Activated naive CD4-positive, alpha-beta T cell treated with anti-CD3 and anti-CD28 coated beads, Interleukin-2, amount 50 U/mL, for 16 hours (primary cell): ENCODE results near the gene CDKN2B.
A peak's percentile ranks its signal among the peaks of the same experiment; 100 is the strongest.

Experiments
- DNase-seq: peaks from one replicate; pipeline ENCODE4 v3.0.0-alpha.2; 2020

CDKN2B gene

DNA sequence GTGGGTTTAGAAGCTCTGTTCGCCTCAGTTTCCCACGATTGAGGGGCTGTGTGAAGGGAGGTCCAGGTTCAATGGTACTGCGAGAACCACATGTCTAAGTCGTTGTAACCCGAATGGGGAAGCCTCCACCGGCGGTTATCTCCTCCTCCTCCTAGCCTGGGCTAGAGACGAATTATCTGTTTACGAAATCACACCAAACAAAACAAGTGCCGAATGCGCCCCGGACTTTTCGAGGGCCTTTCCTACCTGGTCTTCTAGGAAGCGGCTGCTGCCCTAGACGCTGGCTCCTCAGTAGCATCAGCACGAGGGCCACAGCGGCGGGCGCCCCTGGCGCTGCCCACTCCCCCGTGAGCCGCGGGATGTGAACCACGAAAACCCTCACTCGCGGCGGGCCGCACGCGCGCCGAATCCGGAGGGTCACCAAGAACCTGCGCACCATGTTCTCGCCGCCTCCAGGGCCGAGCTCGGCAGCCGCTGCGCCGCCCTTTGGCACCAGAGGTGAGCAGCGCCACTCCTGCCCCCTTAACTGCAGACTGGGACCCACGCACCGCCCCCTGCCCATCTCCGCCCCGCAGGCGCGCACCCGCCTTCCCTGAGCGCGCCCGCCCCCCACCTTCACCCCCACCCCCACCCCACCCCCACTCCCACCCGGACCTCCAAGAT is 15.1 kb downstream of the CDKN2B start, which contains the start of gene CDKN2A:
CDKN2A (minus strand) TSS at position 500 of the 663 bp plus-strand sequence.
- peak; percentile 32 for DNase-seq

DNA sequence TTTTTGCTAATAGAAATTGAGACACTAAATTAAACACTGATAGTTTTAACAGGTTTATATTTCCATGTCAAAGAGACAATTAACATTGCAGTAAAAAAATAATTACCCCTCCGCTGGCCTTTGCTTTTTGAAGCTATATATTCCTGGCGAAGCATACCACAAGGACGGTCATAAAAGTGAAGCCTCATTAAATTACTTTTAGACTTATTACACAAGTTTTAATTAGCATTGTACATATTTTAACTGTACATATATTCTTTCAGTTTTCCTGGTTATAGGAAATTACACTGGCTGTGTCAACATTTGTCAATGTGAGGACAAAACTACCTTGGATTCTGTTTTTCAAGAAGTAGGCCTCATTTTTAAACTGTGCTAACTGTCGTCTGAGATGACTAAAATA is 16.1 kb downstream of the CDKN2B start:
- no peak for DNase-seq

DNA sequence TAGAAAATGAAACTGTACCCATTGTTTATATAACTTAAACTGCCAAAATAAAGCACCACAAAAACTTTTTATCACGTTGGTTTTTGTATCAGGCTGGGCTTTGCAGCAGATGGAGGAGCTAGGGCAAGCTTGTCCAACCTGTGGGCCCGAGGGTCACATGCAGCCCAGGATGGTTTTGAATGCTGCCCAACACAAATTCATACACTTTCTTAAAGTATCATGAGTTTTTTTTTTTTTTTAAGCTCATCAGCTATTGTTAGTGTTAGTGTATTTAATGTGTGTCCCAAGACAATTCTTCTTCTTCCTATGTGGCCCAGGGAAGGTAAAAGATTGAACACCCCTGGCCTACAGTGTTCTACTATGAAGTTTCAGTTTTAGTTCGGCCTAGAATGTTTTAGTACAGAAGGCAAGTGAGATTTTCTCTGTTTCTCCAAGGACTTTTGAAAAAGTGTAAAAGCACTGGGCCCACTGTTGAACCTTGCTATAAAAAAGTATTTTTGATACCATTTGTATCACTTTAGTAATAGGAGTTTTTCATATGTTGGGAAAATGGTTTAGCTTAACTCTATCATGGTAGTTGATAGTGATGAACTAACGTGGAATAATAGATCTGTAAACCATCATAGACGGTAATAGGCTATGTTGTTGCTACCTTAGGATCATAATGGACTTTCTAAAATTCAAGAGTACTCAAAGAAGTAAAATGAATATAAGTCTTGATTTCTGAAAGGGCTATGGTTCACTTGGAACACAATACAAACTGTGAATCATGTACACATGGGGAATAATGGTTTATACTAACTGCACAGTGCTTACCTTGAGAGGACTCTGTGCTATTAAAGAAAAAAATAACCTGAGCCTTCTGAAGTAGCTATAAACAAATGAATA is 17.8 kb downstream of the CDKN2B start:
- DNase-seq: no peak

DNA sequence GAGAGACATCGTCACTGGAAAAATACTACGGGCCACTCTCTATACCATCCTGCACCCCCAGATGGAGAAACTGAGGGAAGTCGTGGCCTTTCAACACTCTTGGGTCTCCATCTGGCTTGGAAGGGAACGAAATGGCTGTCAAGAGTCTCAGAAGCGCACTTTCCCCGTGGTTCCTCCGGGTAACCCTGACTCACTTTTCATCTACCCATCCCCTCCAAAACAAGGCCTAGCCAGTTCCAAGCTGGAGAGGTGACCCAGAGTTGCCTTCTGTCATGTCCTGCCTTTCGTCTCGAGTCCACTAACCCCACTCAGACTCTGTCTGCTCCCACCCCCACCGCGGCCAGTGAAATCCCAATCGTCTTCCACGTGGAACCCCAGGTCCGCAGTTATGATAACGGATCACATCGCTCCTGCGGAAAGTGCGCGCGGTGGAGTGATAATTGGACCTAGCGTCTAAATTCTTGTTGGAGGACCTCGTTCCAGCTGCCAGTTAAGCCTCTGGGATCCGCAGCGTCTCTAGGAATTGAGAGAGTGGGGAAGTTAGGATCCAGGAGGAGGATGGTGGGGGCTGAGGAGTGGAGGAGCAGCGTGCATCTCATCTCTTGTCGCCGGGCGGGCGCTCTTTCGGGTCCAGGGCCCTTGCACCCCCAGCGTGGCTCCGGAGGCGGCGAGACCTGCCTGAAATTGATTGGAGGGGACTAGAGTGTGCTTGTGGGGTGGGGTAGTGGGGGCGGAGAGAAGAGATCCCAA is 19.5 kb downstream of the CDKN2B start:
- DNase-seq: no peak

DNA sequence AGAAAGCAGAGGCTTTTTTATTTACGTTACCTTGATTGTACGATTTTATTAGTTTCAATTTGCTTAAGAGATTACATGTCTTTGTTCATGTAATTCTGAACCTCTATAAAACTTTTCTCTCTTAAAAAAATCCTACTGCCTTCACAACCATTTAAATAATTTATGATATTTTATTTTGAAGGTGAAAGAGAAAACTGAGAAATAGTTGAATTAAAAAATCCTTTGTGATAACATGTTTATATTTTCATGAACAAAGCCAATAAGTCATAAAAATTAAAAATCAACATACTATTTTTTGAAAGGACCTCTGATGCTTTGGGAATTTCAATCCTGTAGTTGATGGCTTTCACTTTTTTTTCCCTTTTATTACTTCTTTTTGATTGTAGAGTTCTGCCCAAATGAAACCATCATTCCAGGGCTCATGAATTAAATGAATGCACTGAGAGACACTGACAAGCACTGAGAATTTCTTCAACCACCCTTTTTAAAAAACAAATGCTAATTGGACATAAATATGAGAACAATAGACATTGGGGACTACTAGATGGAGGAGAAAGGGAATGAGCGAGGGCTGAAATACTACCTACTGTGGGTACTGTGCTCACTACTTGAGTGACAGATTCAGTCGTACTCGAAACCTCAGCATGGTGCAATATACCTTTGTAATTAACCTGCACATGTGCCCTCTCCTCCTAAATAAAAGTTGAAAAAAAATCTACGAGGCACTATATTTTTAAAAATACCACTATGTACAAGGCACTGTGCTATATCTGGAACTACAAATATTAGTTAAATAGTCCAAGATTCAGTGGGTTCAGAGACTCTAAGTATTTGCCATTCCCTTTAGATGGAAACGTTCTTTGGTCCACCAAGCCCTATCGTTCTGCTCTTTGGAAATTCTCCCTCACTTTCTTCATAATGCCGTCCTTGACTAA is 20.8 kb downstream of the CDKN2B start:
- DNase-seq: no peak

DNA sequence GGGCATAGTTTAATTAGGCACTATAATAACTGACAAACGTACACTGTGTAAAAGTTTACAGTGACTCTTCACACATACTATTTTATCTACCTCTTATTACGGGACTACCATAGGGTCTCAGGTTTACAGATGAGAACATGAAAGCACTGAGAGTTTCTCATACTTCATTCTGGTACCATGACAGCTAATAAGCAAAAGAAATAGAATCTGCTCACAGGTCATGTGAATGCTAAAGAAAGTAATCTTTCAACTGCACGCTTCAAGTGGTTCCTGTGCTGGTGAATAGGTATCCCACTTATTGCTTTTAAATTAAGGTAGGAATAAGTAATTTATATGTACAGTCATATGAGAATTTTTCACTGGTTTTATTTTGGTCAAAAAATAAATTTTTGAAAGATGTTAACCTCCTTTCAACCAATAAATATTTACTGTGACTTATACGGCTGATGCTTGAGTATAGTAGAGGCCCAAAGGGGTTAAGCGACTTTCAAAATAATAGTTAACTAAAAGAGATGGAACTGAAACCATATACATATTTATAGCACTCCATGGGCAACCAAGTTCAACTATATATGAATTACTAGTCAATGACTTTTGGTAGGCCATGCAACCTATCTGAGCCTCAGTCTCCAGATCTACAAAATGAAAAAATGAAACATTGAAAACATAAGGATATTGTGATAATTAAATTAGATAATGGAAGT is 23.0 kb downstream of the CDKN2B start:
- no peak for DNase-seq

DNA sequence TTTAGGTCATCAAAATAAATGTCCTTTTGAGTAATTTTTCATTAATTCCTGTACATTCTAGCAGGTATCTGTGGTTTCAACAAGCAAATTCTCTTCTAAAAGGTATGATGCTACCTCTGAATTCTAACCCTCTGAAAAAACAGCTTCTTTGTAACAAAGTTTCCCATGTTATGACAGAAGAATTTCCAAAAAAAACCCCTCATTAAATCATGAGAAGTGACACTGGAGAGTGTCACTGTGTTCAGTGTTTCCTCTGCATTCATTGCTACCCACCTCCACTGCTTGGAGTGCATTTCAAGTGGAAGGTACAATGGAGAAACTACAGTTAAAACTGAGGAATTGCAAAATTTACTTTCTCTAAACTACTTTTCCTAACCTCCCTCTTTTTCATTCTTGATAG is 25.0 kb downstream of the CDKN2B start:
- DNase-seq: no peak

DNA sequence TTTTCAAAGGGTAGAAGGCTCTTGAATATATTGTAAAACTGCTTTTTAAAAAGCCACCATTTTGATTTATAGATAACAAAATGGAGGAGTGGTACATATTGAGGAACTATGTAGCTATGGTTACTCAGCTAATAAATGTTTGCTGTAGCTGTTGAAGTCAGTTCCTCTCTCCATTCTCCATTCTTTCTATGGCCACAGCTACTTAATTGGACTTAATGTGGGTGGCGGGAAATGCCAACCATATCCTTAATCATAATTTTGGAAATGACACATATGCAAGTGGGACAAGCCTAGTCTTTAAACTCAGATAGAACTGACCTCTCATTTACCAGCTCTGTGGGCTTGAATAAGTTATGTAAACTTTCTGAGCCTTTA is 25.6 kb downstream of the CDKN2B start:
- DNase-seq: no peak

DNA sequence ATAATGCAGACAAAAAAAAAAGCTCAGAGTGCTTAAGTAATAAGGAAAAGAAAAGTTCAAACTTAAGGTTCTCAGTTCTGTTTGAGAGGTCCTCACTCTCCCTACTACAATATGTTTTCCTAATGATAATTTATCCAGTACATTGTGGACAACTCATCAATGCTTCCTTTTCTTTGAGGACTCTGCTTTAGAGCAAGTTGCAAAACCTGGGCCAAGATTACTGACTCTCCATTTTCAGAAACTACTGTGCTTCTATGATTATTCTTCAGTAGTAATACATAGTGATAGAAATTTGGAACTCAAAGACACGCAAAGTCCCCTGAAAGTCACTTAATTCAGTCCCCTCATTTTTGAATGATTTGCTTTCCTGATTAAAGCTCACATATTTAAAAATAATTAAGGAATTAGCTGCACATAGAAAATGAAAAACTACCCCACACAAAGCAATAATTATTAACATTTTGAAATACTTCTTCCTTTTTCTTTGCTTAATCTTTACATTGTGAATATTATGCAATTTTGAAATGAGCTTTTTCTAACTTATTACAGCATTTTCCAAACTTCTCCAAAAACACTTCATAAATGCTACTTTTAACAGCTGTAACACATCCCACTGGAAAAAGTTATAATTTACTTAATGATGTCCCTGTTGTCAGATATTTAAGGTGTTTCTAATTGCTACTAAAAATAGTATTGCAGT is 26.1 kb downstream of the CDKN2B start:
- DNase-seq: no peak

DNA sequence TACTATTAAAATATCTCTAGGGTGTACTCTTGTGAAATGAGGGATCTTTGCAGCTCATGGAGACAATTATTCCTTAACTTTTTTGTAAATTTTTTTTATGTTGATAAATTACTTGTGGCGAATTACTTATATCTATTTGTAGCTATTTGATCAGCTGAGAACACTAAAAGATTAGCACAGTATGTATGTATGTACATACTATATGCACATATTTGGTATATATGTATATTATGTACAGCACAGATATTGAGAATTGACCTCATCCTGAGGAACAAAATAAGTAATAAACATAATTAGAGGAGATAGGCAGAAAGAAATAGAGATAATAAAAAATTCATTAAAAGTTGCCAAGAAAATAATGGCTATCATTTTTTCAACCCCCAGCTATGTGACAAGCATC is 26.7 kb downstream of the CDKN2B start:
- no peak for DNase-seq

DNA sequence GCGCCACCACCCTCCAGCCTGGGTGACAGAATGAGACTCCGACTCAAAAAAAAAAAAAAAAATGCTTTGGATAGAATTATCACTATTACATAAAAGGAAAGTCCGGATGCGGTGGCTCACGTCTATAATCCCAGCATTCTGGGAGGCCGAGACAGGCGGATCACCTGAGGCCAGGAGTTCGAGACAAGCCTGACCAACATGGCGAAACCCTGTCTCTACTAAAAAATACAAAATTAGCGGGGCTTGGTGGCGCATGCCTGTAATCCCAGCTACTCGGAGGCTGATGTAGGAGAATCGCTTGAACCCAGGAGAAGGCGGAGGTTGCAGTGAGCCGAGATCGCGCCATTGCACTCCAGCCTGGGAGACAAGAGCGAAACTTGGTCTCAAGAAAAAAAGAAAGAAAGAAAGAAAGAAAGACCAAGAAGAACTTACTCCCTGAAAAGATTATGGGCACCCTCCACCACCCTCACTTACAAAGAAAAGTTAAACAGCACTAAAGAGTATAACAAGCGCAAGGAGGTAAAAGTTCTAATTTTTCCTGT is 32.7 kb downstream of the CDKN2B start:
- DNase-seq: no peak

DNA sequence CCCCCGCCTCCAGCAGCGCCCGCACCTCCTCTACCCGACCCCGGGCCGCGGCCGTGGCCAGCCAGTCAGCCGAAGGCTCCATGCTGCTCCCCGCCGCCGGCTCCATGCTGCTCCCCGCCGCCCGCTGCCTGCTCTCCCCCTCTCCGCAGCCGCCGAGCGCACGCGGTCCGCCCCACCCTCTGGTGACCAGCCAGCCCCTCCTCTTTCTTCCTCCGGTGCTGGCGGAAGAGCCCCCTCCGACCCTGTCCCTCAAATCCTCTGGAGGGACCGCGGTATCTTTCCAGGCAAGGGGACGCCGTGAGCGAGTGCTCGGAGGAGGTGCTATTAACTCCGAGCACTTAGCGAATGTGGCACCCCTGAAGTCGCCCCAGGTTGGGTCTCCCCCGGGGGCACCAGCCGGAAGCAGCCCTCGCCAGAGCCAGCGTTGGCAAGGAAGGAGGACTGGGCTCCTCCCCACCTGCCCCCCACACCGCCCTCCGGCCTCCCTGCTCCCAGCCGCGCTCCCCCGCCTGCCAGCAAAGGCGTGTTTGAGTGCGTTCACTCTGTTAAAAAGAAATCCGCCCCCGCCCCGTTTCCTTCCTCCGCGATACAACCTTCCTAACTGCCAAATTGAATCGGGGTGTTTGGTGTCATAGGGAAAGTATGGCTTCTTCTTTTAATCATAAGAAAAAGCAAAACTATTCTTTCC is 34.2 kb downstream of the CDKN2B start:
- peak; percentile 41 for DNase-seq

DNA sequence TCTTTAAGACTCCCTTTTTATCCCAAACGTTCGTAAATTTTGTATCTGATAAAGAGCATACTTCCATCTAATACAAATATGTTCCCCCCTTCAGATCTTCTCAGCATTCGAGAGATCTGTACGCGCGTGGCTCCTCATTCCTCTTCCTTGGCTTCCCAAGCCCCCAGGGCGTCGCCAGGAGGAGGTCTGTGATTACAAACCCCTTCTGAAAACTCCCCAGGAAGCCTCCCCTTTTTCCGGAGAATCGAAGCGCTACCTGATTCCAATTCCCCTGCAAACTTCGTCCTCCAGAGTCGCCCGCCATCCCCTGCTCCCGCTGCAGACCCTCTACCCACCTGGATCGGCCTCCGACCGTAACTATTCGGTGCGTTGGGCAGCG is 34.8 kb downstream of the CDKN2B start:
- no peak for DNase-seq

DNA sequence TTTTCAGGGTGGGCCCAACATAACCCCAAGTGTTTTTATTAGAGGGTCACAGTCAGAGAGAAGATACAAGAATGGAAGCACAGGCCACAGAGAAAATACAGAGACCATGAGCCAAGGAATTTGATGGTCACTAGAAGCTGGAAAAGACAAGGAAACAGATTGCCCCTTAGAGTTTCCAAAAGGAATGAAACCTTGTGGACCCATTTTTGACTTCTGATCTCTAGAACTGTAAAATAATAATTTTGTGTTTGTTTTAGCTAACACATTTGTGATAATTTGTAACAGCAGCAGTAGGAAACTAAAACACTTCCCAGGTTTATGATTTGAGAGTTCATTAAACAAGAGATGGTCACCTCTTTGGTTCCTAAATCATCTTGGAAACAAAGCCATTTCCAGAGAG is 36.7 kb downstream of the CDKN2B start:
- no peak for DNase-seq

DNA sequence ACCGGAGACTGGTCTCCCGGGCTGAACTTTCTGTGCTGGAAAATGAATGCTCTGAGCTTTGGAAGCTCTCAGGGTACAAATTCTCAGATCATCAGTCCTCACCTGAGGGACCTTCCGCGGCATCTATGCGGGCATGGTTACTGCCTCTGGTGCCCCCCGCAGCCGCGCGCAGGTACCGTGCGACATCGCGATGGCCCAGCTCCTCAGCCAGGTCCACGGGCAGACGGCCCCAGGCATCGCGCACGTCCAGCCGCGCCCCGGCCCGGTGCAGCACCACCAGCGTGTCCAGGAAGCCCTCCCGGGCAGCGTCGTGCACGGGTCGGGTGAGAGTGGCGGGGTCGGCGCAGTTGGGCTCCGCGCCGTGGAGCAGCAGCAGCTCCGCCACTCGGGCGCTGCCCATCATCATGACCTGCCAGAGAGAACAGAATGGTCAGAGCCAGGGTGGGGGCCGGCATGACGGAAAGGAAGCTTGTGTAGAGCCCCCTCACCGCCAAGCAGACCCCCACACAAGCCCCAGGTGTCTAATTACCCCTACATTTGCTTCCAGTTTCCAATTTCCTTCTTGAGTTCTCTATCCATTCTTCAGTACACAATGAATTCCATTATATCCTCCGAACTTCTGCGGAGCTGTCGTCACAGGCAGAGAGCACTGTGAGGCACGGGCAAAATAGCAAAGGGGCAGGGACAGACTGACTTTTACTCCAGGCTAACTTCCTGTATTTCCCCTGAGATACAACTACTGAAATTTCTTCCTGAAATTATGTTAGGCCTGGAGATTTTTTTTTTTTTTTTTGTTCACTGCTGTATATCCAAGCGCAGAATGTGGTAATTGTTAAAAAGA is 38.1 kb downstream of the CDKN2B start:
- no peak for DNase-seq

DNA sequence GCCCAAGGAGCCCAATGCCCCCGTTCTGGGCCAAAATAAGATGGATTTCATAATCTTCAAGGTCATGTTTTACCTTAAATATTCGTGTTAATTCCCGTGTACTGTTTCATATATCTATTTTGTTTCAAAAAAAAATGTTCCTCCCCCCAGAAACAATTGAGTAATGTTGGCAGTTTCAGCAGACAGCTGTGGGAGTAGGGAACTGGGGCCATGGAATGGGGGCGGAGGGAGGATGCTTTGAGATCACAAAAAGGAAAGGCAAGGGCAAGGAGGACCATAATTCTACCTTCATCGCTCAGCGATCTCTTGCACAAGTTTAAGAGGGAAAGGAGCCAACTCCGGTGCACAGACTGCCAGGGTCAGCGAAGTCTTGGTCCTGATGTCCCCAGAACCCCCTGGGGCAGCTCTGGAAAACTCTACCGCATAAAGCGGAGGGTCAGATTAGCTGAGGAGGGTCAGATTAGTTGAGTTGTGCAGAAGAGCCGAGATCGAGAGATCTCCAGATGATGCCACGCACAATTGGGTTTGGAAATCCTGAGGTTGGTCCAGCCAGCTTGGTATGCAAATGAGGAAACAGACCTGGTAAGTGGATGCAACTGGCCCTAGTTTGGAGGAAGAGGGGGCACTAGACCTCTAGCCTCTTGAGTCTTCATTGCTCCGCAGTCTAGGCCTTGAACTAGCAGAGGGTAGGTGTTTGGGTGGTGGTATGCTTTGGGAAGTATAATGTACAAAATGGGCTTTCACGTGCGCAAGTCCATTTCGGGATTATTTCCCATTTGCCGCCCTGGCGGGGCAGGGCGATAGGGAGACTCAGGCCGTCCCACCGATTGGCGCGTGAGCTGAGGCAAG is 38.9 kb downstream of the CDKN2B start:
- DNase-seq: no peak

DNA sequence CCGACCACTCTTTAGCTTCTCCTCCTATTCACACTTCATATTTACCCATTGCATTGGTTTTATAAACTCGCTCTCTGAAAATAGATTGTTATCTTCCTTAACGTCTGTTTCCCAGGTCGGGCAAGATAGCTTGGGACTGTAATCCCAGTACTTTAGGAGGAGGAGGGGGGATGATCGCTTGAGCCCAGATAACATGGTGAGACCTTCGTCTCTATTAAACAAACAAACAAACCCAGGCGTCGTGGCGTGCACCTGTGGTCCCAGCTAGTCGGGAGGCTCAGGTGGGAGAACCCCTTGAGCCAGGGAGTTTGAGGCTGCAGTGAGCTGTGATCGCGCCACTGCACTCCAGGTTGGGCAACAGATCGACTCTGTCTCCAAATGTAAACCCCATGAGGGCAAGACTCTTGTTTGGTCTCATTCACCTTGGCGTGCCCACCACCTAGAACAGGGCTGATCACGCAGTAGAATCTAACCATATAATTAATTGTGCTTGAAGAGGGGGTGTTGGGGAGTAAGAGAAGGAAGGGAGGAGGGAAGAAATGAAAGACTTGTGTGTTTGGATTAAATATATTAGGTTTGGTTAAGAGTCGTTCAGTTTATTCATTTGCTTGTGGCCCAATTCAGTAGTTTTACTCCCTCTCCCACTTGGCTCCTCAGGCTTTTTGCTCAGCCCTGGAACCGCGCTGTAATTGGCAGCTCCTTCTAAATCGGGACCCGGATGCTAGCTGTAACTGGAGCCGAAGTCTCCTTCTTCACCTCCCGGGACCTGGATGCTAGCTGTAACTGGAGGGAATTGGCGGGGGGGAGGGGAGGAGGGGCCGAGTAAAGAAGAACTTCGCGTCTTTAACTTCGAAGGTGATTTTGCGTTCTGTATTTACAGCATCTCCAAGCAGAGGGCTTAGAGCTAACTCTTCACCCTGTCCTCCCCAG is 39.8 kb downstream of the CDKN2B start:
- no peak for DNase-seq
